Measurements from ENCODE around the gene SUGT1.
"Not testable (repeated sequence)": the region's sequence is repeated elsewhere in the genome, so short reads cannot be mapped to it uniquely, and the experiment has no call there.

SUGT1 gene

GRCh38 chr13:52669677-52670076, 17.0 kb downstream of the SUGT1 start:
- DNase-seq (ENCODE audit: low read depth), result no peak

DNA sequence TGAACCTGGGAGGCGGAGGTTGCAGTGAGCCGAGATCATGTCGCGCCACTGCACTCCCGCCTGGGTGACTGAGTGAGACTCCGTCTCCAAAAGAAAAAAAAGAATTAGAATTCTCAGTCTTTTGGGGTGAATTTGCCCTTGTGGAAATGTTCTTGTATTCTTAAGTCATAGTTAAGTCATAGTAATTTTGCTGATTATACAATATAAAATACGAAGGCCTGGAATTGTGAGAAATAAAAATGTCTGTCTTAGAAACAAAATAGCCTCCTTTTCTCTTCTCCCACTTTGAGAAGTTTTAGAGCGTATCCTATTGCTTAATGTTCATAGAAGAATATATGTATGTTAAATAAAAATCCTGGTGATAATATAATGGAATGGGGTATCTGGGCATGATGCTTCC, 18.1 kb downstream of the SUGT1 start:
- DNase-seq (ENCODE audit: low read depth), result no peak

DNA sequence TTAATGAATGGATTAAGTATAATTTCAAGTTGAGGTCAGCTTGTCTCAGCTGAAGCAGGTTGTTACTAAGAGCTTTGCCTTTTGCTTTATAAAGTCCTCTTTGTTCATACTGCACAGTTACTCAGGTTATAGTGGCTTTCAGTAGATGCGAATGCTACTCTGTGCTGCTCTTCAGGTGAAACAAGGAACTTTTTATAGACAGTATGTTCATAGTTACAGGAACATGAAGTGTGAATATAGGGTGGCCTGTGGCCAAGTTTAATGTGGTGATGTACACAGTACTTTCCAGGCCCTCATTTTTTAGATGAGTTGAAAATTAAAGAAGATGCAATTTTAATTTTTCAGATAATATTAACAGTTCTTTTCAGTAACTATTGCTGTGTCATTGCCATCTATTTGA, 20.8 kb downstream of the SUGT1 start:
- no peak for DNase-seq (ENCODE audit: low read depth)

DNA sequence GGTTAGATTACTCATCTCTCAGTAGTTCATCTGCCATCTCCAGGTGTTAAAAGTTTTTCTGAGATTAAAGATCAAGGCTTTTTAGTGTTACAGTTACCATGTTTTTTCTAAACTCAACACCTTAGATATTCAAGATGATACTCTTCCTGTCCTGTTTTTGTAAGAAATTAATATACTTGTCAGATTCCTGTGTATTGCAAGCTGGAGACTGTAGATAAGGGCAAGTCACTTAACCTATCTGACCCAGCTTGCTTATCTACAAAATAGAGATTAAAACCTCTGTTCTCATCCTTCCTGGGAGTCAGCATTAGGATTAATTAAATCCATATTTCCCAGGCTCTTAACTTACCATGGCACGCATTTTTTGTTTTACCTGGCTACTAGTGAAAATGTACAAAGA, 25.2 kb downstream of the SUGT1 start:
- no peak for DNase-seq (ENCODE audit: low read depth)

- DNase-seq (ENCODE audit: low read depth), result not testable (repeated sequence)
Measured at GRCh38 chr13:52685806-52686205, 33.2 kb downstream of the SUGT1 start.

GRCh38 chr13:52686376-52686775, 33.7 kb downstream of the SUGT1 start:
- DNase-seq (ENCODE audit: low read depth), result no peak

- DNase-seq (ENCODE audit: low read depth), result no peak
Measured at GRCh38 chr13:52695856-52696255, 43.2 kb downstream of the SUGT1 start.

DNA sequence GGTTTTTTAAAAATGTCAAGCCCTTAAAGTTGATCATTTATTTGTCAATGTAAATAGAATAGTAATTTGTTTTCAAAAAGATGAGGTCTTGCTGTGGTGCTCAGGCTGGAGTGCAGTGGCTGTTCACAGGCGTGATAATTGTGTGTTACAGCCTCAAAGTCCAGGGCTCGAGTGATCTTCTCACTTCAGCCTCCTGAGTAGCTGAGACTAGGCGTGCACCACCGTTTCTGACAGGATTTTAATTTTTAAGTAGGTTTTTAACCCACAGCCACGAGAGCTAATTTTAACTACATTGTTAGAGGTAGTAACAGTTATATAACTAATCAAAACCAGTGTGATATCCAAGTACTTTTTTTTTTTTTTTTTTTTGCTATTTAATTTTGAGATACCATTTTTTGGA, 43.9 kb downstream of the SUGT1 start:
- no peak for DNase-seq (ENCODE audit: low read depth)

DNA sequence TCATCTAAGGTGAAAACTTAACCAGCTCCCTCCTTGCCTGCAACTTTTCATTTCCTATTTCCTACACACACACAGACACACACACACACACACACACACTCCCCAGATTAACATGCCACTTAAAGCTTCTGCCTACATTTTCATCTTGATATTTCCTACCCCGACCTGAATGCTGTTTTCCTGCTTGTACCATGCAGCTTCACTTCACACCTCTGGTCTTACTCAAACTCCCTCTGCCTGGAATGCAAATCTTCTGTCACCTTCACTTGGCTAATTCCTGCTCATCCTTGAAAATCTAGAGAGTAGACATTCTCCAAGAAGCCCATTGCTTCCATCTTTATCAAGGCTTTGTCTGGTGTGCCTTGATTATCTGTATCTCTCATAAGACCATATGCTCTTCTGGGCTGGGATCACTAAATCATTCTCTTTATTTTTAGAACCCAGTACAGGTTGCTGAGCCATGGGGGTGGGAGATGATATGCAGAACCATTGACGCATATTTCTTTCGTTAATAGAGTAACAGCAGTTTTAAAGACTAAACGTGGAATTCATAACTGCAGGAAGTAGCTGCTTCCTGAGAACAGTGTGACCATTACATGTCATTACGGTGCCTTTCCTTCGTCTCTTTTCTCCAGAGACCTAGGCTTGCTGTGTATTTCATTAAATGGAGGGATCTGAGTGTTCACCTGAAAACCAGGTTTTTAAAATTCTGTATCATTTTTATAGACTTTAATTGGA, 49.3 kb downstream of the SUGT1 start:
- no peak for DNase-seq (ENCODE audit: low read depth)

GRCh38 chr13:52703482-52703881, 50.8 kb downstream of the SUGT1 start:
- DNase-seq (ENCODE audit: low read depth), result no peak

GRCh38 chr13:52706081-52706480, 53.4 kb downstream of the SUGT1 start:
- no peak for DNase-seq (ENCODE audit: low read depth)

GRCh38 chr13:52707375-52707774, 54.7 kb downstream of the SUGT1 start:
- no peak for DNase-seq (ENCODE audit: low read depth)

DNA sequence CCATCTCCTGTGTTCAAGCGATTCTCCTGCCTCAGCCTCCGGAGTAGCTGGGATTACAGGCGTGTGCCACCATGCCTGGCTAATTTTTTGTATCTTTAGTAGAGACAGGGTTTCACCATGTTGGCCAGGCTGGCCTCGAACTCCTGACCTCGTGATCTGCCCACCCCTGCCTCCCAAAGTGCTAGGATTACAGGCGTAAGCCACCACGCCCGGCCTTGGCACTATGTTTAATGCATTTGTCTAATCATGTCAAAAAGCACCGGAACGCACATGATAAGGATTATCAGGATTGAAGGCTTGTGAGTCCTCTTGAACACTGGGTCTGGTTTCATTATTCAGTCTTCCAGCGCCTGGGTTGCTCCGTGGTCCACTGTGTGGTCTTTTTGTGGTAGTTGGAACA, 55.6 kb downstream of the SUGT1 start:
- DNase-seq (ENCODE audit: low read depth), result not testable (repeated sequence)

GRCh38 chr13:52711286-52711685, 58.6 kb downstream of the SUGT1 start:
- no peak for DNase-seq (ENCODE audit: low read depth)

- DNase-seq (ENCODE audit: low read depth), result no peak
Measured at GRCh38 chr13:52712385-52712784, 59.7 kb downstream of the SUGT1 start.

- DNase-seq (ENCODE audit: low read depth), result no peak
Measured at GRCh38 chr13:52713894-52714293, 61.3 kb downstream of the SUGT1 start.

GRCh38 chr13:52720904-52721303, 68.3 kb downstream of the SUGT1 start:
- DNase-seq (ENCODE audit: low read depth), result not testable (repeated sequence)

GRCh38 chr13:52721356-52721755, 68.7 kb downstream of the SUGT1 start:
- not testable (repeated sequence) for DNase-seq (ENCODE audit: low read depth)

DNA sequence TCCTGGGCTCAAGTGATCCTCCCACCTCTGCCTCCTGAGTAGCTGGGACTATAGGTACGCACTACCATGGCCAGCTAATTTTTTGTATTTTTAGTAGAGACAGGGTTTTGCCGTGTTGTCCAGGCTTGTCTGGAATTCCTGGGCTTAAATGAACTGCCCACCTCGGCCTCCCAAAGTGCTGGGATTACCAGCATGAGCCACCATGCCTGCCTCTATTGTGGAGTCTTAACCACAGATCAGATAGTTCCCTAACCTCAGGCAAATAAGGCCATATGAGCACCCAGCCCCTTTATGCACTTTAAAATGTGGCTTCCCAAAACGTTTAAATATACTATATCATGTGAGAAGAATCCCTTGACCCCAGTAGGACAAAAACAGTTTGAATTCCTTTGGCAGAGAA, 70.5 kb downstream of the SUGT1 start:
- DNase-seq (ENCODE audit: low read depth), result no peak

- no peak for DNase-seq (ENCODE audit: low read depth)
Measured at GRCh38 chr13:52725302-52725701, 72.7 kb downstream of the SUGT1 start.

DNA sequence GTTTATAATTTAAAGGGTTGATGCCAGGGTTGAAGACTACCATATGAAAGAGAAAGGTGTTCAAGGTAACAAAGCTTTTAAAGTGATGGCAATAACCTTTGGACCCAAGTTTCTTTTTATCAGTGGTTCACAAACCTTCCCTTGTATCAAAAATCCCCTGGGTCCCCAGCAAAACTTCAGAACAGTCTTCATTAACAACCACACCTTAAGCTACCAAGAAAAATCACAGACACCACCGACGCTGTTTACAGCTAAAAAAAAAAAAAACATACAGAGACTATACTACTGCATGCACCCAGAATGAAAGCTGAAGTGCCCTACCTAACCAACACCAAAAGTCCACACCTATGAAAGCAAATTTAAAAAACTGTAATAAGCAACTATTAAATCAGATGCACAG, 73.6 kb downstream of the SUGT1 start:
- no peak for DNase-seq (ENCODE audit: low read depth)

DNA sequence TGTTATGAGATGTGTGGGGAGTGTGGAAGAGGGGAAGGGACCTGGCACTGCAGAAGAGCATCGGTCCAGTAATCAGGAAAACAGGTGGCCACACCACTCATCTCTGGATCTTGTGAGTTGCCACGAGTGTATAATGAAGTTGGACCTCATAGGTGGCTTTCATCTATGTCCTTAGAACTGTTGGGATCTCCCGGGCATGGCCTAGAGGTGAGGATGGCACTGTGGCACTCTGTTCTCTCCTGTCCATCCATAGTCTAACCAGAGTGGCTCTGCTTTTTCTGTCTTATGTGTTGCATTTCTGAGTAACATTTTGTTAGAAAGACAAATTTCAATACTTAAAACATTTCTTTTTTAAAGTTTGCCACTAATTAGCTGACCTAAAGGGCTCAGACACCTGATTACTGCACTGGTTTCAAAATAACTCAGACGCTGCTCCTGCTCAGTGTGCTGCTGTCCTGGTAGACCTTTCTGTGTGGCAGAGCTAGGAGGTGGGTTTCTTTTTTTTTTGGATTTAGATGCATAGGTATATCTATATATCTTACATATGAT, 81.5 kb downstream of the SUGT1 start:
- DNase-seq (ENCODE audit: low read depth), result no peak

GRCh38 chr13:52736891-52737290, 84.3 kb downstream of the SUGT1 start:
- DNase-seq (ENCODE audit: low read depth), result no peak

DNA sequence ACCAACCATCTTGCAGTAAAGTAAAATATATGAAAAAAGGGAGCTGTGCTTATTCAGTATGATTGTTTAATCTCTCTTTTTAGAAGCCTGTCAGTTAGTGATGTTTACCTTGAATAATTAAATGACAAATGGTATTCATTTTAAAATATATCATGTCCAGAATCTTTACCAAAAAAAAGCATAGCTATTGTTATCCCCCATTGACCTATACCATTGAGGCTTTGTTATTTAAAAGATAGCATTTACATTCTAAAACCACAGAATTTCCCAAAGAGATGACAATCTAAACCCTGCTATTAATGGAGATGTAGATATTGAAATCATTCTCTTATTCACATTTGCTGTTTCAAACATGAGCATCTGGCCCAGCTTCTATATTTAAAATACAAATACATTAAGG, 84.8 kb downstream of the SUGT1 start:
- DNase-seq (ENCODE audit: low read depth), result no peak

All from T follicular helper cell (primary cell).